Lung (tissue), 12 donors: ENCODE measurements around the gene GCG. TPM values are rescaled to one million over a fixed set of nuclear protein-coding genes. Genes with fewer than 3 reads are reported as not detected.

ENCODE experiments used
- ATAC-seq: fragments of 200-7000 bp; cut with Tn5 transposase; one replicate; pipeline ENCODE4 v1.9.1; 2020; ENCODE audit warnings: moderate number of reproducible peaks; ENCODE audit not compliant: insufficient read depth, low FRiP score
- DNase-seq, 3 donors: peaks; one replicate each; pipeline ENCODE4 v3.0.0-alpha.2; 2013 to 2017
- H3K27ac ChIP-seq, 2 donors: one replicate each; pipeline ENCODE4 v1.5.1; 2013; ENCODE audit warnings: mild to moderate bottlenecking in 2 of 2, moderate library complexity in 2 of 2, control low read depth in 1 of 2, inconsistent platforms in 1 of 2, low read depth in 1 of 2, low read length in 1 of 2
- H3K27me3 ChIP-seq, 3 donors: one replicate each; pipeline ENCODE4 v1.5.1; 2013; ENCODE audit warnings: low read length in 2 of 3; ENCODE audit not compliant: control insufficient read depth in 3 of 3, insufficient read depth in 3 of 3
- H3K36me3 ChIP-seq, 4 donors: one replicate each; pipeline ENCODE4 v1.5.1; 2013; ENCODE audit warnings: low read length in 4 of 4, mild to moderate bottlenecking in 1 of 4, moderate library complexity in 1 of 4; ENCODE audit not compliant: control insufficient read depth in 4 of 4, insufficient read depth in 4 of 4
- H3K4me1 ChIP-seq, 5 donors: one replicate each; pipeline ENCODE4 v1.5.1; 2013; ENCODE audit warnings: low read length in 5 of 5, mild to moderate bottlenecking in 2 of 5, moderate library complexity in 1 of 5; ENCODE audit not compliant: control insufficient read depth in 5 of 5, insufficient read depth in 5 of 5
- H3K4me3 ChIP-seq: one replicate; pipeline ENCODE4 v1.5.1; 2013; ENCODE audit warnings: mild to moderate bottlenecking, control low read depth, moderate library complexity
- H3K9ac ChIP-seq, 2 donors: one replicate each; pipeline ENCODE4 v1.5.1; 2013; ENCODE audit warnings: low read length in 2 of 2, control low read depth in 1 of 2; ENCODE audit not compliant: insufficient read depth in 1 of 2
- H3K9me3 ChIP-seq, 4 donors: one replicate each; pipeline ENCODE4 v1.5.1; 2013; ENCODE audit warnings: low read length in 3 of 4, mild to moderate bottlenecking in 1 of 4, moderate library complexity in 1 of 4; ENCODE audit not compliant: control insufficient read depth in 4 of 4, insufficient read depth in 3 of 4
- WGBS, 2 donors: extraction: QIAGEN DNeasy Blood & Tissue Kit; methylation state at CpG; one replicate each; pipeline ENCODE4 v1.1.7; 2013; 5-methylcytosine and 5-hydroxymethylcytosine counted together
- polyA plus RNA-seq, 2 donors: library from polyadenylated mRNA; stranded (reverse); fragments of 200-250 nt; gene quantifications; one replicate each; pipeline ENCODE4 v1.2.1, GENCODE V29; 2013
- total RNA-seq, 2 donors: library from RNA; depleted of rRNA in 1 of 2; stranded (reverse); fragments of >200 nt in 1 of 2; gene quantifications; one replicate each; pipeline ENCODE4 v1.2.1, GENCODE V29; 2014 to 2021
- TF ChIP-seq, protein P1 (sequence below): IDR thresholded peaks from 2 replicates; pipeline ENCODE4 v1.5.1; 2012; ENCODE audit warnings: mild to moderate bottlenecking; ENCODE audit errors: control extremely low read depth, extremely low read depth
- donor health status: control.
- donor health status: control.
- donor health status: Bipolar disorder and iron deficiency.
- donor health status: healthy.
- donor health status: DM: yes; HTN: yes; CAD: no.

Gene GCG
- total and polyA plus RNA-seq, 4 donors: 0.14 TPM; not detected in 3

- Histone ChIP-seq H3K4me1 (no peaks in the 10 kb centered on the region), H3K27ac (no peak overlapping the region), H3K27me3 (no peaks in the 10 kb centered on the region), H3K36me3 (peaks cover 0 to 4% (median 1%) of the 10 kb centered on the region in 4 donors), H3K9ac (no peak overlapping the region), H3K4me3 (no peak overlapping the region), H3K9me3 (no peaks in the 10 kb centered on the region)
- DNase-seq (no peak), ATAC-seq (no peak)
- TF ChIP-seq, protein P1, sequence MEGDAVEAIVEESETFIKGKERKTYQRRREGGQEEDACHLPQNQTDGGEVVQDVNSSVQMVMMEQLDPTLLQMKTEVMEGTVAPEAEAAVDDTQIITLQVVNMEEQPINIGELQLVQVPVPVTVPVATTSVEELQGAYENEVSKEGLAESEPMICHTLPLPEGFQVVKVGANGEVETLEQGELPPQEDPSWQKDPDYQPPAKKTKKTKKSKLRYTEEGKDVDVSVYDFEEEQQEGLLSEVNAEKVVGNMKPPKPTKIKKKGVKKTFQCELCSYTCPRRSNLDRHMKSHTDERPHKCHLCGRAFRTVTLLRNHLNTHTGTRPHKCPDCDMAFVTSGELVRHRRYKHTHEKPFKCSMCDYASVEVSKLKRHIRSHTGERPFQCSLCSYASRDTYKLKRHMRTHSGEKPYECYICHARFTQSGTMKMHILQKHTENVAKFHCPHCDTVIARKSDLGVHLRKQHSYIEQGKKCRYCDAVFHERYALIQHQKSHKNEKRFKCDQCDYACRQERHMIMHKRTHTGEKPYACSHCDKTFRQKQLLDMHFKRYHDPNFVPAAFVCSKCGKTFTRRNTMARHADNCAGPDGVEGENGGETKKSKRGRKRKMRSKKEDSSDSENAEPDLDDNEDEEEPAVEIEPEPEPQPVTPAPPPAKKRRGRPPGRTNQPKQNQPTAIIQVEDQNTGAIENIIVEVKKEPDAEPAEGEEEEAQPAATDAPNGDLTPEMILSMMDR: no peak
- WGBS, 2 donors: 90 to 95% methylated on average over 2 of the region's 2 CpGs
Observed at GRCh38 chr2:162182395-162182794, 30.3 kb upstream of the GCG start.

GRCh38 chr2:162177301-162177700 lies 25.3 kb upstream of the GCG start:
- TF ChIP-seq, protein P1: no peak
- Histone ChIP-seq H3K27me3 (no peaks in the 10 kb centered on the region), H3K4me1 (no peaks in the 10 kb centered on the region), H3K27ac (no peak overlapping the region), H3K4me3 (no peak overlapping the region), H3K9me3 (no peaks in the 10 kb centered on the region), H3K9ac (no peak overlapping the region), H3K36me3 (peaks cover 0 to 8% (median 0%) of the 10 kb centered on the region in 4 donors)
- ATAC-seq: no peak
- DNase-seq: no peak
- WGBS, 2 donors: 70 to 82% methylated on average over 4 of the region's 4 CpGs

DNA sequence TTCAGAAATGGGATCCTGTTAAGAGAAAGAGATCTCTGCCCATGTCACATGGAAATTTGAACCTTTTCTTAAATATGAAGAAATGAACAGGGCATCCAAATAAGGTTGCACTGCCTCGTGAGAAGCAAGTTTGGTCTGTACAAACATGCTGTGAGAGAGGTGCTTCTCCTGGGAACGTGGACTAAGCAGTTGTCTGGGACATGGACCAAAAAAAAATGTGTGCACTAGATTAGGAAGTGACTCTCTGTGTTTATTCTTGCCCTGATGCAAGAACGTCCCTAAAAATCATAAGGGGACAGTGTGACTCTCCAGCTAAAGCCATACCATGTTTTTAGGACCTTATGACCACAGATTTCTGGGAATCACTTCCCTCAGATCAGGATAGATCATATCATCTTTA lies 23.7 kb upstream of the GCG start:
- Histone ChIP-seq H3K27me3 (no peaks in the 10 kb centered on the region), H3K36me3 (peaks cover 0 to 8% (median 0%) of the 10 kb centered on the region in 4 donors), H3K4me3 (no peak overlapping the region), H3K4me1 (no peaks in the 10 kb centered on the region), H3K9me3 (no peaks in the 10 kb centered on the region), H3K27ac (no peak overlapping the region), H3K9ac (no peak overlapping the region)
- TF ChIP-seq, protein P1: no peak
- ATAC-seq: no peak
- DNase-seq: no peak
- 36 to 57% methylated on average over 3 of the region's 3 CpGs for WGBS, 2 donors

DNA sequence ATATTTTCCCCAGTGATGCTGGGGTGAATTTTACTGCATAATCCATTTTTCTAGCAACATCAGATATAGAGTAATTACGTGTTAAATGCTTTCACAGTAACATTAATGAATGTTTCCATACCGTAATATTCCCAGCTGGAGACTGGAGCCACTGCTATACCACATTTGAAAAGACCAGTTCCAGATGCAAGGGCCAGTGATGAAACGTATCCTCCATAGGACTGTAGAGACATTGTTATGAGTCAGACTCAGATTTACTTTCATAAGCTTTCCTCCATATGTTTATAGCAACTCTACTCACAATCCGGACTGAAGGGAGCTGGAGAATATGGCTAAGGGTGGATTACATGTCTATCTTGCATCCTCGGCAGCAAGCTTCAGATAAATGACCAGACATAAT lies 22.7 kb upstream of the GCG start:
- Histone ChIP-seq H3K36me3 (peaks cover 0 to 5% (median 0%) of the 10 kb centered on the region in 4 donors), H3K9me3 (no peaks in the 10 kb centered on the region), H3K4me1 (no peaks in the 10 kb centered on the region), H3K27me3 (no peaks in the 10 kb centered on the region), H3K27ac (no peak overlapping the region), H3K9ac (no peak overlapping the region), H3K4me3 (no peak overlapping the region)
- DNase-seq: no peak
- no peak for ATAC-seq
- WGBS, 2 donors: 89 to 92% methylated on average over 5 of the region's 5 CpGs
- TF ChIP-seq, protein P1: no peak
